Left lung (tissue), 10 donors: ENCODE results near the gene CEMP1. TPM values are rescaled to one million over a fixed set of nuclear protein-coding genes. Genes with fewer than 3 reads are reported as not detected.

ENCODE experiments used
- ATAC-seq: fragments of 200-7000 bp; cut with Tn5 transposase; one replicate; pipeline ENCODE4 v1.9.1; 2020; ENCODE audit warnings: moderate library complexity
- DNase-seq, 4 donors: peaks; one replicate each; pipeline ENCODE4 v3.0.0-alpha.2; 2013 to 2020
- H3K27ac ChIP-seq, 2 donors: fragments of 200-600 bp; sonication (generic) in 1 of 2; one replicate each; pipeline versions ENCODE4 v1.5.0 to v1.8.0; 2020 to 2021
- H3K27me3 ChIP-seq, 2 donors: fragments of 200-600 bp; sonication (generic) in 1 of 2; one replicate each; pipeline versions ENCODE4 v1.5.0 to v1.8.0; 2020 to 2021
- H3K36me3 ChIP-seq, 2 donors: fragments of 200-600 bp; sonication (generic) in 1 of 2; one replicate each; pipeline versions ENCODE4 v1.5.0 to v1.8.0; 2020 to 2021
- H3K4me1 ChIP-seq, 2 donors: fragments of 200-600 bp; one replicate each; pipeline ENCODE4 v1.8.0; 2021
- H3K4me3 ChIP-seq, 2 donors: fragments of 200-600 bp; sonication (generic) in 1 of 2; one replicate each; pipeline versions ENCODE4 v1.5.0 to v1.8.0; 2020 to 2021; ENCODE audit warnings: mild to moderate bottlenecking in 1 of 2
- H3K9me3 ChIP-seq, 2 donors: fragments of 200-600 bp; sonication (generic) in 1 of 2; one replicate each; pipeline versions ENCODE4 v1.5.0 to v1.8.0; 2020 to 2021
- CTCF ChIP-seq, 2 donors: fragments of 200-600 bp; sonication (generic) in 1 of 2; IDR thresholded peaks; one replicate each; pipeline versions ENCODE4 v1.5.0 to v1.8.0; 2021; ENCODE audit warnings: antibody characterized with exemption in 2 of 2
- intact Hi-C, 2 donors: fragments of 100-400 bp; cut with DNase I; formaldehyde crosslinking; loops; one replicate each; pipeline versions ENCODE4 v1.11.2 to v1.14.2; 2022
- polyA plus RNA-seq, 6 donors: library from polyadenylated mRNA; unstranded; fragments of 120-200 nt; gene quantifications; one replicate each; pipeline ENCODE4 v1.2.1, GENCODE V29; 2013; ENCODE audit not compliant: insufficient read length in 6 of 6
- total RNA-seq, 2 donors: library from RNA; stranded (reverse); fragmentation: NEBNext Ultra II Directional; extraction: Animal tissue kit (Norgen Biotek cat#: 25700); gene quantifications; one replicate each; pipeline ENCODE4 v1.2.1, GENCODE V29; 2021
- donor health status: DM: no; HTN: yes; CAD: no.
- donor health status: DM: no; HTN: no; CAD: no.

Gene CEMP1
- total and polyA plus RNA-seq, 8 donors, result 0.45 to 3.8 (median 2.0) TPM

GRCh38 chr16:2532494-2533141, 1.4 kb upstream of the CEMP1 start:
- Histone ChIP-seq H3K36me3 (peaks cover 0 to 33% of the 10 kb centered on the region in 2 donors), H3K27ac (peak overlapping the region; percentile 93 to 98), H3K4me3 (peak overlapping the region; percentile 48 to 56), H3K4me1 (peaks cover 2 to 59% of the 10 kb centered on the region in 2 donors), H3K27me3 (no peaks in the 10 kb centered on the region), H3K9me3 (no peaks in the 10 kb centered on the region)
- DNase-seq, result peak; percentile 56 to 89 (median 82)
- peak; percentile 60 for ATAC-seq
- intact Hi-C loops, result no loop called here
- no peak for TF ChIP-seq CTCF (IDR thresholded peaks at IDR 0.05)

GRCh38 chr16:2531696-2532493, 687 bp upstream of the CEMP1 start:
- ATAC-seq, result peak; percentile 94
- intact Hi-C loops, result no loop called here
- Histone ChIP-seq H3K36me3 (peaks cover 0 to 40% of the 10 kb centered on the region in 2 donors), H3K4me3 (peak overlapping the region; percentile 48 to 56), H3K27me3 (no peaks in the 10 kb centered on the region), H3K9me3 (no peaks in the 10 kb centered on the region), H3K27ac (peak overlapping the region; percentile 93 to 98), H3K4me1 (peaks cover 2 to 56% of the 10 kb centered on the region in 2 donors)
- TF ChIP-seq CTCF (IDR thresholded peaks at IDR 0.05), result no peak
- peak; percentile 95 to 100 (median 99) for DNase-seq

DNA sequence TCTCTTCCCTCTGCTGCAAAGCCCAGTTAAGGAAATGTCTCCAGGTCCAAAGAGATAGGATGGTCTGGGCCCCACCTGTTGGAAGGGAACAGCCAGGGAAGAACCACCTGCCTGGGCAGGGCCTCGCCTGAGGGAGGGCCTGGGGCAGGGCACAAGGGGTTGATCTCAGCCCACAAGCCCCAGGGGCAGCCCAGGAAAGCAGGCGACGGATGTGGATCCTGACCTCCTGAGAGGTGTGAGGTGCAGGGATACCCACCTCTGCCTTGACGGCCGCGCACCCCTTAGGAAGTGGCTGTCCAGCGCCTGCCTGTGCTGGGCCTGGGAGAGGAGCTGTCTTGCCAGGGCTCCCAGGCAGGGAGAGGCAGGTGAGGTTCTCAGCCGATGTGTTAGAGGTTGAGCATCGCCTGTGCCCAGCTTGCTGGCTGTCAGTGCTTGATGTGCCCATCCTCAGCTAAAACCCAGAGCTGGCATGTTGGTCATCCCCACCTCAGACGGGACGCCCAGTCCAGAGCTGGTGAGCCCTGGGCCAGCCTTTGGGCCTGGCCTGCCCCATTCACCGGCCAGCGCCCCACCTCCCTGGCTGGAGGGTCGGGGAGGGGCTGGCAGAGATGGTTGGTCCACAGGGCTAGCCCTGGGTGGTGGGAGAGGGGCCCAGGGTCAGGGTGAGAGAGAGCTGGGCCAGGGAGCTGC, 434 bp downstream of the CEMP1 start:
- H3K36me3 ChIP-seq, result peaks cover 0 to 51% of the 10 kb centered on the region in 2 donors
- peaks cover 2 to 50% of the 10 kb centered on the region in 2 donors for H3K4me1 ChIP-seq
- no peaks in the 10 kb centered on the region for H3K27me3 ChIP-seq
- ATAC-seq, result no peak
- TF ChIP-seq CTCF (IDR thresholded peaks at IDR 0.05), result no peak
- DNase-seq, result peak in 1 of 4 donors; percentile 80
- H3K27ac ChIP-seq, result peak overlapping the region in 1 of 2 donors; percentile 98
- no peaks in the 10 kb centered on the region for H3K9me3 ChIP-seq
- intact Hi-C loops, result no loop called here
- peak overlapping the region in 1 of 2 donors; percentile 56 for H3K4me3 ChIP-seq

GRCh38 chr16:2529961-2530628, 1.1 kb downstream of the CEMP1 start:
- Histone ChIP-seq H3K27ac (no peak overlapping the region), H3K9me3 (no peaks in the 10 kb centered on the region), H3K4me3 (no peak overlapping the region), H3K36me3 (peaks cover 0 to 58% of the 10 kb centered on the region in 2 donors), H3K27me3 (no peaks in the 10 kb centered on the region), H3K4me1 (peaks cover 2 to 49% of the 10 kb centered on the region in 2 donors)
- TF ChIP-seq CTCF (IDR thresholded peaks at IDR 0.05), result no peak
- intact Hi-C loops, result no loop called here
- ATAC-seq (no peak), DNase-seq (peak in 1 of 4 donors; percentile 71)
